ENCODE data around the gene OR2AG1.
"Not testable (repeated sequence)": the region's sequence is repeated elsewhere in the genome, so short reads cannot be mapped to it uniquely, and the experiment has no call there.

OR2AG1 gene

DNA sequence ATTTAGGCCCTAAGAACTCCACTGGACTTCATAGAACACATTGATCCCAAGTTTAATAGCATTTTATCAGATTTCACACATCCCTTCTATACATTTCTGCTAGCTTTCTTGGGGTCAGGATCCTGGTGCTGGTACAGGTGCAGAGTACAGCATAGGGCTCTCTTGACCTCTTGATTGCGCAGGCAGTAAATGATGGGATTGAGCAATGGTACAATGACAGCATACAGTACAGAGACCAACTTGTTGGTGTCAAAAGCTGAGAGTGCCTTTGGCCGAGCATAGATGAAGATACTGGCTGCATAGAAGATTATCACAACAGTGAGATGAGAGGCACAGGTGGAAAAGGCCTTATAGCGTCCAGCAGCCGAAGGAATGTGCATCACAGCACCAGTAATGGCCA lies 11.8 kb downstream of the OR2AG1 start:
- DNase-seq = no peak

DNA sequence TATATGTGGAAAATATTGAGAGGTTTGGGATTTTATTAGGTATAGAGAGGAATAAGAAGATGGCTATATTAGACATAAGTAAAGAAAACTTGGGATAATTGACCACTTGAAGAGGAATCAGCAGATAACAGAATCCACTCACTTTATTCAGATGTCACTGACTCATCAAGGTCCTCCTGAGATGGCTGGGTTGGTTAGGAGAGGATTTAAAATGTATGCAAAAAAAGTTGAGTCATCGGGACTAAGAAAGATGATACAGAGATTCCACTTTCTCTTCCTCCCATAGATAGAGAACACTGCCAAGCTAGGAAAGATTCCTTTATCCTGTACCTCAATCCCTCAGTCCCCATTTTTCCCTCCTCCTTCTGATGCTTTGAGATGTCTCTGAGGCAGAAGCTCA lies 16.6 kb downstream of the OR2AG1 start, which contains the start of gene OR6A2:
Gene OR6A2, minus strand, starts transcription at position 288 of the 400 bp plus-strand sequence. CDS start 3,981 bp downstream, outside the sequence.
- DNase-seq = no peak

DNA sequence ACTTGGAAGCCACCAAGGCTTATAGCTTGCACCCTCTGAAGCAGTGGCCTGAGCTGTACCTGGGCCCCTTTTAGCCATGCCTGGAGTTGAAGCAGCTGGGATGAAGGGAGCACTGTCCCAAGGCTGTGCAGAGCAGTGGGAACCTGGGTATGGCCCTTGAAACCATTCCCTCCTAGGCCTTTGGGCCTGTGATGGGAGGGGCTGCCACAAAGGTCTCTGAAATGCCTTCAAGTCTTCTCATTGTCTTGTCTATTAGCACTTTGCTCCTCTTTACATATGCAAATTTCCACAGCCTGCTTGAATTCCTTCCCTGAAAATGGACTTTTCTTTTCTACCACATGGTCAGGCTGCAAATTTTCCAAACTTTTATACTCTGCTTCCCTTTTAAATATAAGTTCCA lies 18.3 kb downstream of the OR2AG1 start:
- not testable (repeated sequence) for DNase-seq

GRCh38 chr11:6812390-6813005 lies 29.7 kb downstream of the OR2AG1 start:
- no peak for DNase-seq

DNA sequence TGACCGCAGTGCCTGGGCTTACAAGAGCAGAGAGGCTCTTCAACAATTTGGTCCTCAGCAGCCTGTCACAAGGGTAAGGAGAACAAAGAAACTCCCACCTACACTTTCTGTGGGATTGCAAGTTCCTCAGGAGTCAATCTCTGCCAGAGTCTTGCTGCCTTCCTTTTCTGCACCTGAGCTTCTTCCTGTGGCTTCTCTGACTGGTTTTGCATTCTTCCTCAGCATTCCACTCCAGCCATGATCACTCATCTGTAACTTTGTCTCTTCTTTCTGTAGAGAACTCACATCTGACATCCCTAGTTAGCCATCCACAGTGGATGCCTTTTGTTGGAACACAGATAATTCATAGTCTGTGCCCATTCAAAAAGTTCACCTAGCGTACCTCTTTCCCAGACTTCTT lies 30.8 kb downstream of the OR2AG1 start:
- no peak for DNase-seq

DNA sequence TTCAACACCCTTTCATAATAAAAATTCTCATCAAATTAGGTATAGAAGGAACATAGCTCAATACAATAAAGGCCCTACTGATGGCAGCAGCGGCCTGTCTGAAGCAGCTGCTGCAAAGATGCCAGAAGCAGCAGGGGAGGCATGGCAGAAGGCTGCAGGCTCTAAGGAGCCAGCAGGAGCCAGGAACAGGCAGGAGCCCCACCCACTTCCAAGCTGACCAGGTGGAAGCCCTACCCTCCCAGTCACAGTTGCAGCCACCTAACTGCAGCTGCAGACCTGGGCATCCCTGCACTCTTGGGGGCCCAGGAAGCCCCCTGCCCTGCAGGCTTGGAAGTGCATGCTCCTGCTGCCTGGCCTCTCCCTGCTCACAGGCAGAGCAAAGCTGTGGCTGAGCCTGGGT lies 34.9 kb downstream of the OR2AG1 start:
- DNase-seq = no peak

DNA sequence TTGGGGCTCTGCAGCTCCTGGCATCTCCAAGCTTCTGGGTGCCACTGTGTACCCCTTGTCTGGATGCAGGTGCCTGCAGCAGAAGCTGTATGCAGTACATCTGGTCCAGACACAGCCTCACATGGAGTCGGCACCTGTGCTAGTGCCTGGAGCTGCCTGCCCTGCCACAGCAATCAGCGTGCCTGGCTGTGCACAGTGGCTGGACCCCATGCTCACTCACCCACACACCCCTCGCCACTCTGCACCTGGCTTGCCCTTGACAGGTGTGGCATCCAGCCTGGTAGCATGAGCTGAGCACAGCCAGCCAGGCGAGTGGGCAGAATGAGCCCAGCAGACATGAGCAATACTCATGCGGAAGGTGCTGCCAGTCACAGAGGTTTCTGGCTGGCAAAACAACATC lies 36.1 kb downstream of the OR2AG1 start:
- no peak for DNase-seq

- no peak for DNase-seq
Observed at GRCh38 chr11:6824136-6824823, 41.5 kb downstream of the OR2AG1 start.

- peak; percentile 43 for DNase-seq
Observed at GRCh38 chr11:6825231-6825744, 42.5 kb downstream of the OR2AG1 start.

DNA sequence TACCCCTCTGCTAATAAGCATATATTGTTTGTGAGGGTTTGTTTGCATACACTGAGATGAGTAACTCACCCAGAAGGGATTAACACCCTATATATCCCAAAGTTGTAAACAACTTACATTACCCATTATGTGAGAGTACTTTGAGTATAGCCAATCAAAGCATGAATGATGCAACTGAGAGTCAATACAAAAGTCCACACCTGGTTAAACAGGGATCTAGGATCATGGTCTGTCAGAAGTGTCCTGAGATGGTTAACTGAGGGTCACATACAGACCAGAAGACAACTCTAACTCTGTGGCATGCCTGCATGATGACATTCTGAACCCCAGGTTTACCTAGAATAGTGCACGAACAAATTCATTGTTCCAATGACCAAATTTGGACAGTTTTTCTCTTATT lies 45.3 kb downstream of the OR2AG1 start:
- no peak for DNase-seq

GRCh38 chr11:6833356-6833755 lies 50.5 kb downstream of the OR2AG1 start:
- DNase-seq = no peak

DNA sequence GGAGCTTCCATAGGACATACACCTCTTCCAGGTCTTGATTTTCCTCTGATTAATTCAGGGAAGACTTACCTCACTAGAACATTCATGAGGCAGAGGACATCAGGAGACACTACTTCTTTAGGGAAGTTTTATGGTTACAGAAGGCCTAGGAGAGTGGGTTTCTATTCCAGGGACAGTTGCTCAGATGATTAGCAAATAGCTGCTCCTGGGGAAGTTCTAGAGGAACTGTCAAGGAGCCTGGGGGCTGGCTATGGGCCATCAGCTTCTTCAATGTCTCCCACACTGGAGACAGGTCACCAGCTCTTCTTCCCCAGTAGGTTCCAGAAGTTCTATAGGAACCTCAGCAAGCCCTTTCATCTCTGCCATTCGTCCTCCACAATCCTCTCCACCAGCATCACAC lies 51.2 kb downstream of the OR2AG1 start:
- DNase-seq = no peak
